ENCODE results near the gene KCNMA1. TPM values are rescaled to one million over a fixed set of nuclear protein-coding genes. Genes with fewer than 3 reads are reported as not detected.

The KCNMA1 gene
- total and polyA plus RNA-seq, 10 of the 15 experiments (the other 5 are each of a cell fraction or from before 2014, with no cell fraction given), result 8.5 to 77.0 (median 21.3) TPM

GRCh38 chr10:77410523-77410922 is 227.1 kb downstream of the KCNMA1 start (continued):
- TF ChIP-seq SKIL (IDR thresholded peaks at IDR 0.05; ENCODE audit: low read depth, poor library complexity, severe bottlenecking) (no peak), CBX5 (IDR thresholded peaks at IDR 0.05; ENCODE audit: low read depth) (no peak)

- no peaks in the 10 kb centered on the region for H3K36me3 ChIP-seq (ENCODE audit: control insufficient read depth in 2 of 2, insufficient read depth in 2 of 2, low read length in 1 of 2)
- POLR2A ChIA-PET, result interaction anchor here (0.8 kb wide), 1 partner anchor 24 kb away, joined by 3 read pairs; no protein-coding TSS in a partner anchor
- H3K4me1 ChIP-seq (ENCODE audit: control insufficient read depth, insufficient read depth, low read length), result peaks cover 9% of the 10 kb centered on the region
- no peaks in the 10 kb centered on the region for H4K20me1 ChIP-seq (ENCODE audit: control insufficient read depth, insufficient read depth)
- no peak overlapping the region for H3K4me3 ChIP-seq
- H3K79me2 ChIP-seq (ENCODE audit: control insufficient read depth, insufficient read depth, low read length), result no peaks in the 10 kb centered on the region
- BruUV-seq (replicated peaks), result no TSS peak
- TF ChIP-seq WRNIP1 (IDR thresholded peaks at IDR 0.05; ENCODE audit: borderline replicate concordance, low read depth, low read length) (no peak), NRF1 (conservative IDR thresholded peaks at IDR 0.05; ENCODE audit: low read depth, low read length) (no peak), CREB1 (IDR thresholded peaks at IDR 0.05; ENCODE audit: low read depth) (no peak), SMARCA5 (IDR thresholded peaks at IDR 0.05) (no peak), YBX1 (IDR thresholded peaks at IDR 0.05) (no peak), TARDBP (IDR thresholded peaks at IDR 0.05; ENCODE audit: borderline replicate concordance) (no peak), CBFB (IDR thresholded peaks at IDR 0.05; ENCODE audit: low read depth) (no peak), RFX5 (IDR thresholded peaks at IDR 0.05; ENCODE audit: low read depth, low read length) (no peak), ZNF622 (IDR thresholded peaks at IDR 0.05) (no peak), KLF5 (IDR thresholded peaks at IDR 0.05; ENCODE audit: partially characterized antibody) (no peak), NFXL1 (IDR thresholded peaks at IDR 0.05; ENCODE audit: borderline replicate concordance) (no peak), SUZ12 (IDR thresholded peaks at IDR 0.05; ENCODE audit: unreplicated experiment) (no peak)
- H3K9ac ChIP-seq (ENCODE audit: control insufficient read depth, insufficient read depth, low read length), result no peak overlapping the region
- 17% methylated on average over 7 of the region's 7 CpGs for WGBS (ENCODE audit: insufficient coverage, insufficient replicate concordance, low lambda C conversion rate, missing lambda C conversion rate)
- CTCF ChIA-PET, result interaction anchor here (0.7 to 1.3 kb wide), 3 partner anchors 11 to 17 kb away, joined by 3 to 4 read pairs (median 3); no protein-coding TSS in a partner anchor
- intact Hi-C loops (cut with micrococcal nuclease; ENCODE audit: unreplicated experiment), result loop anchor here (5.0 kb wide), 1 partner anchor 82 kb away; no protein-coding TSS in a partner anchor
- H3K4me2 ChIP-seq (ENCODE audit: control insufficient read depth, insufficient read depth), result no peak overlapping the region
- RAD21 ChIA-PET (ENCODE audit: unreplicated experiment), result interaction anchor here (1.1 to 2.0 kb wide), 3 partner anchors 53 to 301 kb away, joined by 3 to 4 read pairs (median 3); no protein-coding TSS in a partner anchor
- FAIRE-seq (no peak), DNase-seq (ENCODE audit: low read depth, low spot score) (no peak), ATAC-seq (no peak)
- H3K27ac ChIP-seq (ENCODE audit: control insufficient read depth, insufficient read depth), result no peak overlapping the region
- H3K9me3 ChIP-seq (replicated peaks; ENCODE audit: control insufficient read depth, insufficient read depth, low read length), result no peaks in the 10 kb centered on the region
- SMC1A ChIA-PET (ENCODE audit: uncharacterized antibody, unreplicated experiment), result interaction anchor here (0.6 to 3.4 kb wide), 6 partner anchors 12 to 232 kb away, joined by 3 to 13 read pairs (median 6); no protein-coding TSS in a partner anchor
- no peak overlapping the region for H2AFZ ChIP-seq (ENCODE audit: control insufficient read depth, low read depth, low read length)
- in situ Hi-C loops (cut with MboI), result no loop called here
- H3K27me3 ChIP-seq (replicated peaks in 1 of 2; ENCODE audit: control insufficient read depth in 2 of 2, insufficient read depth in 2 of 2, low read length in 1 of 2), result no peaks in the 10 kb centered on the region
Measured at GRCh38 chr10:77409697-77410471, 227.7 kb downstream of the KCNMA1 start.
